ENCODE data around the gene NXPH2.
"Not testable (repeated sequence)": the region's sequence is repeated elsewhere in the genome, so short reads cannot be mapped to it uniquely, and the experiment has no call there.

Gene NXPH2

GRCh38 chr2:138752197-138752956 is 27.8 kb downstream of the NXPH2 start:
- no peak for DNase-seq

GRCh38 chr2:138744713-138745112 is 35.5 kb downstream of the NXPH2 start:
- no peak for DNase-seq

GRCh38 chr2:138742441-138743057 is 37.6 kb downstream of the NXPH2 start:
- DNase-seq: no peak

GRCh38 chr2:138741851-138742250 is 38.3 kb downstream of the NXPH2 start:
- DNase-seq: no peak

GRCh38 chr2:138737009-138737554 is 43.1 kb downstream of the NXPH2 start:
- DNase-seq: not testable (repeated sequence)

- DNase-seq: no peak
These were observed 47.5 kb downstream of the NXPH2 start for GRCh38 chr2:138732651-138733050.

GRCh38 chr2:138730497-138731030 is 49.6 kb downstream of the NXPH2 start:
- DNase-seq: no peak

- no peak for DNase-seq
These were observed 52.2 kb downstream of the NXPH2 start for GRCh38 chr2:138727956-138728355.

- no peak for DNase-seq
These were observed 53.5 kb downstream of the NXPH2 start for GRCh38 chr2:138726681-138727080.

- DNase-seq: no peak
These were observed 55.3 kb downstream of the NXPH2 start for GRCh38 chr2:138724729-138725459.

- no peak for DNase-seq
These were observed 55.9 kb downstream of the NXPH2 start for GRCh38 chr2:138724327-138724726.

GRCh38 chr2:138723196-138723987 is 56.8 kb downstream of the NXPH2 start:
- DNase-seq: no peak

GRCh38 chr2:138722316-138722715 is 57.9 kb downstream of the NXPH2 start:
- no peak for DNase-seq

GRCh38 chr2:138720035-138720838 is 60.0 kb downstream of the NXPH2 start:
- DNase-seq: no peak

- no peak for DNase-seq
These were observed 61.8 kb downstream of the NXPH2 start for GRCh38 chr2:138718405-138718804.

GRCh38 chr2:138716183-138716582 is 64.0 kb downstream of the NXPH2 start:
- no peak for DNase-seq

GRCh38 chr2:138713504-138713903 is 66.7 kb downstream of the NXPH2 start:
- no peak for DNase-seq

- DNase-seq: no peak
These were observed 67.1 kb downstream of the NXPH2 start for GRCh38 chr2:138713069-138713496.

- DNase-seq: no peak
These were observed 67.8 kb downstream of the NXPH2 start for GRCh38 chr2:138712212-138712979.

- DNase-seq: no peak
These were observed 68.4 kb downstream of the NXPH2 start for GRCh38 chr2:138711812-138712211.

Measured in NCI-H187 (cell line).